ENCODE data around the gene KCNJ4.

KCNJ4 gene

DNA sequence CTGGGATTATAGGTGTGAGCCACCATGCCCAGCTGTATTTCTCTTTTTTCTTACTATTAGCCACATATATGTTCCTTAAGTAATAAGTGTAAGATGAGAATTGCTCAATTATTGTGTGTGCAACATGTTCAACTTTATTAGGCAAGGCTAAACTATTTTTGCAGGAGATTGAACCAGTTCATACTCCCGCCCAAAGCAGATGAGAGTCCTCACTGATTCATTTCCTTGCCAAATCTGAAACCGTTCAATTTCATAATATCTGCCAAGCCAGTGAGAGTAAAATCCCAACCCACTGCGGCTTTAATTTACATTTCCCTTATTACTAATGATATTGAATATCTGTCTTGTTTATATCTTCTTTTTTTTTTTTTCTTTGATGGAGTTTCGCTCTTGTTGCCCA, 48.4 kb downstream of the KCNJ4 start:
- Histone ChIP-seq H3K79me2 (ENCODE audit: low read length) (no peaks in the 10 kb centered on the region), H3K27ac (ENCODE audit: low read length) (no peak overlapping the region), H3K4me2 (ENCODE audit: low read depth, low read length) (no peak overlapping the region), H2AFZ (ENCODE audit: low read length) (no peak overlapping the region), H4K20me1 (ENCODE audit: insufficient read depth, low read length) (no peaks in the 10 kb centered on the region), H3K9ac (ENCODE audit: low read length) (no peak overlapping the region), H3K9me2 (replicated peaks; ENCODE audit: insufficient read depth, low read length) (no peaks in the 10 kb centered on the region), H3K4me1 (ENCODE audit: low read length) (no peaks in the 10 kb centered on the region), H3K4me3 (ENCODE audit: low read length) (no peak overlapping the region), H3K9me3 (replicated peaks; ENCODE audit: insufficient read depth, low read length) (no peaks in the 10 kb centered on the region), H3F3A (ENCODE audit: insufficient read depth, low read length) (no peaks in the 10 kb centered on the region), H3K36me3 (replicated peaks; ENCODE audit: insufficient read depth, low read length) (no peaks in the 10 kb centered on the region), H3K27me3 (replicated peaks; ENCODE audit: insufficient read depth, low read length) (no peaks in the 10 kb centered on the region)
- no peak for DNase-seq
- TF ChIP-seq EZH2phosphoT487 (IDR thresholded peaks at IDR 0.05; ENCODE audit: low read length) (no peak), EZH2 (optimal IDR thresholded peaks at IDR 0.05; ENCODE audit: low read depth, low read length) (no peak), CTCF (IDR thresholded peaks at IDR 0.05; ENCODE audit: low read length) (no peak)

DNA sequence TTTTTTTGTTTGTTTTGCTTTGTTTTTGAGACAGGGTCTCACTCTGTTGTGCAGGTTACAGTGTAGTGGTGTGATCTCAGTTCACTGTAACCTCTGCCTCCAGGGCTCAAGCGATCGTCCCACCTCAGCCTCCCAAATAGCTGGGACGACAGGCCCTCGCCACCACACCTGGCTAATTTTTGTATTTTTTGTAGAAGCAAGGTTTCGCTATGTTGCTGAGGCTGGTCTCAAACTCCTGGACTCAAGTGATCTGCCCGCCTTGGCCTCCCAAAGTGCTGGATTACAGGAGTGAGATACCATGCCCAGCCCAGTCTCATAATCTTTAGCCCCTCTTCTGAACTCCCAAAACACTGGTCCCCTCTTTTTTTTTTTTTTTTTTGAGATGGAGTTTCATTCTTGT, 50.6 kb downstream of the KCNJ4 start:
- Histone ChIP-seq H3K9me3 (replicated peaks; ENCODE audit: insufficient read depth, low read length) (no peaks in the 10 kb centered on the region), H3K36me3 (replicated peaks; ENCODE audit: insufficient read depth, low read length) (no peaks in the 10 kb centered on the region), H3K27ac (ENCODE audit: low read length) (no peak overlapping the region), H3K27me3 (replicated peaks; ENCODE audit: insufficient read depth, low read length) (no peaks in the 10 kb centered on the region), H4K20me1 (ENCODE audit: insufficient read depth, low read length) (no peaks in the 10 kb centered on the region), H3K4me2 (ENCODE audit: low read depth, low read length) (no peak overlapping the region), H3K79me2 (ENCODE audit: low read length) (no peaks in the 10 kb centered on the region), H3K9ac (ENCODE audit: low read length) (no peak overlapping the region), H3F3A (ENCODE audit: insufficient read depth, low read length) (no peaks in the 10 kb centered on the region), H2AFZ (ENCODE audit: low read length) (no peak overlapping the region), H3K4me3 (ENCODE audit: low read length) (no peak overlapping the region), H3K4me1 (ENCODE audit: low read length) (no peaks in the 10 kb centered on the region), H3K9me2 (replicated peaks; ENCODE audit: insufficient read depth, low read length) (no peaks in the 10 kb centered on the region)
- DNase-seq, result no peak
- TF ChIP-seq CTCF (IDR thresholded peaks at IDR 0.05; ENCODE audit: low read length), result no peak
- no peak for TF ChIP-seq EZH2phosphoT487 (IDR thresholded peaks at IDR 0.05; ENCODE audit: low read length)
- no peak for TF ChIP-seq EZH2 (optimal IDR thresholded peaks at IDR 0.05; ENCODE audit: low read depth, low read length)

GRCh38 chr22:38403812-38404211, 51.2 kb downstream of the KCNJ4 start:
- H3K9me3 ChIP-seq (replicated peaks; ENCODE audit: insufficient read depth, low read length), result no peaks in the 10 kb centered on the region
- no peaks in the 10 kb centered on the region for H3K79me2 ChIP-seq (ENCODE audit: low read length)
- H2AFZ ChIP-seq (ENCODE audit: low read length), result no peak overlapping the region
- H3K36me3 ChIP-seq (replicated peaks; ENCODE audit: insufficient read depth, low read length), result no peaks in the 10 kb centered on the region
- no peak overlapping the region for H3K4me3 ChIP-seq (ENCODE audit: low read length)
- H3K4me2 ChIP-seq (ENCODE audit: low read depth, low read length), result no peak overlapping the region
- no peak overlapping the region for H3K27ac ChIP-seq (ENCODE audit: low read length)
- DNase-seq, result no peak
- H4K20me1 ChIP-seq (ENCODE audit: insufficient read depth, low read length), result no peaks in the 10 kb centered on the region
- H3K4me1 ChIP-seq (ENCODE audit: low read length), result no peaks in the 10 kb centered on the region
- H3K27me3 ChIP-seq (replicated peaks; ENCODE audit: insufficient read depth, low read length), result no peaks in the 10 kb centered on the region
- no peak overlapping the region for H3K9ac ChIP-seq (ENCODE audit: low read length)
- H3F3A ChIP-seq (ENCODE audit: insufficient read depth, low read length), result no peaks in the 10 kb centered on the region
- H3K9me2 ChIP-seq (replicated peaks; ENCODE audit: insufficient read depth, low read length), result no peaks in the 10 kb centered on the region
- TF ChIP-seq EZH2 (optimal IDR thresholded peaks at IDR 0.05; ENCODE audit: low read depth, low read length), result no peak
- TF ChIP-seq EZH2phosphoT487 (IDR thresholded peaks at IDR 0.05; ENCODE audit: low read length), result no peak
- TF ChIP-seq CTCF (IDR thresholded peaks at IDR 0.05; ENCODE audit: low read length), result no peak

Measured in MM.1S (cell line).